Left renal pelvis (tissue), 4 donors: Measurements from ENCODE around the gene NEDD4L. TPM values are rescaled to one million over a fixed set of nuclear protein-coding genes. Genes with fewer than 3 reads are reported as not detected.

Experiments
- DNase-seq, 4 donors: peaks; one replicate each; pipeline ENCODE4 v3.0.0-alpha.2; 2013; ENCODE audit warnings: low read depth in 4 of 4, low spot score in 3 of 4
- polyA plus RNA-seq, 4 donors: library from polyadenylated mRNA; unstranded; fragments of 120-200 nt; gene quantifications; one replicate each; pipeline ENCODE4 v1.2.1, GENCODE V29; 2013; ENCODE audit not compliant: insufficient read length in 4 of 4

Gene NEDD4L
- polyA plus RNA-seq, 4 donors, result 30.8 to 151 (median 130) TPM

GRCh38 chr18:58335223-58335622 lies 291.2 kb downstream of the NEDD4L start:
- no peak for DNase-seq

GRCh38 chr18:58335821-58336220 lies 291.8 kb downstream of the NEDD4L start:
- no peak for DNase-seq

GRCh38 chr18:58336605-58337004 lies 292.6 kb downstream of the NEDD4L start:
- no peak for DNase-seq

GRCh38 chr18:58337285-58337684 lies 293.3 kb downstream of the NEDD4L start:
- no peak for DNase-seq

GRCh38 chr18:58337686-58338085 lies 293.7 kb downstream of the NEDD4L start:
- no peak for DNase-seq

- DNase-seq, result no peak
These were observed 294.1 kb downstream of the NEDD4L start for GRCh38 chr18:58338141-58338540.

GRCh38 chr18:58338961-58339592 lies 295.1 kb downstream of the NEDD4L start:
- no peak for DNase-seq

- no peak for DNase-seq
These were observed 295.9 kb downstream of the NEDD4L start for GRCh38 chr18:58339890-58340289.

GRCh38 chr18:58341916-58342315 lies 297.9 kb downstream of the NEDD4L start:
- no peak for DNase-seq

GRCh38 chr18:58344080-58344670 lies 300.1 kb downstream of the NEDD4L start:
- DNase-seq, result no peak

- no peak for DNase-seq
These were observed 300.9 kb downstream of the NEDD4L start for GRCh38 chr18:58344861-58345463.

GRCh38 chr18:58345875-58346274 lies 301.8 kb downstream of the NEDD4L start:
- no peak for DNase-seq

GRCh38 chr18:58347135-58347534 lies 303.1 kb downstream of the NEDD4L start:
- no peak for DNase-seq

- no peak for DNase-seq
These were observed 304.5 kb downstream of the NEDD4L start for GRCh38 chr18:58348517-58348916.

GRCh38 chr18:58348951-58349350 lies 304.9 kb downstream of the NEDD4L start:
- DNase-seq, result no peak

- DNase-seq, result no peak
These were observed 305.6 kb downstream of the NEDD4L start for GRCh38 chr18:58349650-58350049.

GRCh38 chr18:58350526-58350925 lies 306.5 kb downstream of the NEDD4L start:
- DNase-seq, result no peak

GRCh38 chr18:58351776-58352175 lies 307.8 kb downstream of the NEDD4L start:
- no peak for DNase-seq

- DNase-seq, result no peak
These were observed 309.6 kb downstream of the NEDD4L start for GRCh38 chr18:58353581-58353980.

- DNase-seq, result no peak
These were observed 310.0 kb downstream of the NEDD4L start for GRCh38 chr18:58354051-58354450.

- no peak for DNase-seq
These were observed 310.8 kb downstream of the NEDD4L start for GRCh38 chr18:58354791-58355190.

GRCh38 chr18:58355243-58355642 lies 311.2 kb downstream of the NEDD4L start:
- DNase-seq, result no peak
